NCI-H82 treated with DMSO at 0.1 percent for 48 hours (cell line): ENCODE data around the gene SCFD2.
A peak's percentile ranks its signal among the peaks of the same experiment; 100 is the strongest.
"Not testable (repeated sequence)": the region's sequence is repeated elsewhere in the genome, so short reads cannot be mapped to it uniquely, and the experiment has no call there.

Source experiments
- DNase-seq: peaks from one replicate; lab custom pipeline; 2025; ENCODE audit not compliant: unreplicated experiment; lab: John Stamatoyannopoulos, UW

Gene SCFD2

DNA sequence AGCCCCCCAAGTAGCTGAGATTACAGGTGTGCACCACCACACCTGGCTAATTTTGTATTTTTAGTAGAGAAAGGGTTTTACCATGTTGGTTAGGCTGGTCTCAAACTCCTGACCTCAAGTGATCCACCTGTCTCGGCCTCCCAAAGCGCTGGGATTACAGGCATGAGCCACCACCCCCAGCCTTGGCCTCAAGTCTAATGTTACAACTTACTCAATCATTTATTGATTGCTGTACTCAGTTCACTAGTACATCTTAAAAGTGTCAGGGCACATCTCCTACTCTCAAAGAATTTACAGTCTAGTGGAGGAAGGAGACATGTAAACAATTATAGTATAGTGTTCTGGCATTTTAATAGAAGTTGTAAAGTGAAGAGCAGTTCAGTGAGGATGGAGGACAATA is 19.5 kb downstream of the SCFD2 start:
- DNase-seq, result not testable (repeated sequence)

DNA sequence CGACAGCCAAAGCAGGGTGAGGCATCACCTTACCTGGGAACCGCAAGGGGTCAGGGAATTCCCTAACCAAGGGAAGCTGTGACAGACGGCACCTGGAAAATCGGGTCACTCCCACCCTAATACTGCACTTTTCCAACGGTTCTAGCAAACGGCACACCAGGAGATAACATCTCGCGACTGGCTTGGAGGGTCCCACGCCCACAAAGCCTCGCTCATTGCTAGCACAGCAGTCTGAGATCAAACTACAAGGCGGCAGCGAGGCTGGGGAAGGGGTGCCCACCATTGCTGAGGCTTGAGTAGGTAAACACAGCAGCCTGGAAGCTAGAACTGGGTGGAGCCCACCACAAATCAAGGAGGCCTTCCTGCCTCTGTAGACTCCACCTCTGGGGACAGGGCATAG is 25.7 kb downstream of the SCFD2 start:
- not testable (repeated sequence) for DNase-seq

DNA sequence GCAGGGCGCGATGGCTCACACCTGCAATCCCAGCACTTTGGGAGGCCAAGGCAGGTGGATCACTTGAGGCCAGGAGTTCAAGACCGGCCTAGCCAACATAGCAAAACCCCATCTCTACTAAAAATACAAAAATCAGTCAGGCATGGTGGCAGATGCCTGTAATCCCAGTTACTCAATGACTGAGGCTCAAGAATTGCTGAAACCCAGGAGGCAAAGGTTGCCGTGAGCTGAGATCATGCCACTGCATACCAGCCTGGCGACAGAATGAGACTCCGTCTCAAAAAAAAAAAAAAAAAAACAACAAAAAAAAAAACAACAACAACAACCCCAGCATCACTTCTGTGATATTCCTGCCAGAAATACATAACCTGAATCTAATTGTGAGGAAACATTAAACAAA is 30.9 kb downstream of the SCFD2 start:
- not testable (repeated sequence) for DNase-seq

DNA sequence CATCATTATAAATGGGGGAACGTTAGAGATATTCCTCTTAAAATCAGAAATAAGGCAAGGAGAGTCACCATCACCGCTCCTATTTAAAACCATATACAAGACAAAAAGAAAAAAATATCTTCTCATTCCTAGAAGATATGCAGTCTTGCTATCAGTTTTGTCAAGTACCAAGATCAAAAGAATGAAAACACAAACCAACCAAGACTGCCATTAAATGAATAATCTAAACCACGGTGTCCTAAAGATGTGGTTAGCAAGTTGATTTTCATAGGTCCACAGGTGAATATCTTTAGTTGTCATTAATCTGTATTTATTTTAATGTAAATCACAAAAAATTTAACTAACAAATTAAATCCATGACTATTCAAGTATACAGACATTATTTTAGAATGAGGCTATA is 39.3 kb downstream of the SCFD2 start:
- DNase-seq, result no peak

DNA sequence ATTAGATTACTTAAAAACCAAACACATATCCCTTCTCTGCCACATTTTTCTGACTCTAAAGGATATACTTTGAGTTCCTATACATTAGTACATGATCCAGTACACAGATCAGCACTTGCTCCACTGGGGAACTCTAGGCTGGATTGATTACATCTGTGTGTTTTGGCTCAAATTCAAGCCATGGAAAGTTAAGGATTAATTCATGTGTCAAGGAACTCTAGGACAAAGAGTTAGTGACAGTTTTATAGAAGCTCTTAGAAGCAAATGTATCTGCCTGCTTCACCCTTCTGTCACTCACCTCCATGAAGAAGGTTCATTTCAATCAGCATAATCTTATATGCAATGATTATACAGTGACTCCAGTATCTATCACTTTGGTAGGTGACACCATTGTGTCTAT is 43.2 kb downstream of the SCFD2 start:
- DNase-seq, result peak; percentile 3

DNA sequence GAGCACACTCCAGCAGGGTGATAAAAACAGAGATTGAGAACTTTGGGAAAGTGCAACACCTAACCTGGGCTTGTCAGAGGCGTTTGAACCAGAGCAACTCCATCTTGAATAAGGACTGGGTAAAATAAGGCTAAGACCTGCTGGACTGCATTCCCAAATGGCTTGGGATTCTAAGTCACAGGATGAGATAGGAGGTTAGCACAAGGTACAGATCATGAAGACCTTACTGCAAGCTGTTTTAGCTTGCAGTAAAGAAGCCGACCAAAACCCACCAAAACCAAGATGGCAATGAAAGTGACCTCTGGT is 43.9 kb downstream of the SCFD2 start:
- no peak for DNase-seq

DNA sequence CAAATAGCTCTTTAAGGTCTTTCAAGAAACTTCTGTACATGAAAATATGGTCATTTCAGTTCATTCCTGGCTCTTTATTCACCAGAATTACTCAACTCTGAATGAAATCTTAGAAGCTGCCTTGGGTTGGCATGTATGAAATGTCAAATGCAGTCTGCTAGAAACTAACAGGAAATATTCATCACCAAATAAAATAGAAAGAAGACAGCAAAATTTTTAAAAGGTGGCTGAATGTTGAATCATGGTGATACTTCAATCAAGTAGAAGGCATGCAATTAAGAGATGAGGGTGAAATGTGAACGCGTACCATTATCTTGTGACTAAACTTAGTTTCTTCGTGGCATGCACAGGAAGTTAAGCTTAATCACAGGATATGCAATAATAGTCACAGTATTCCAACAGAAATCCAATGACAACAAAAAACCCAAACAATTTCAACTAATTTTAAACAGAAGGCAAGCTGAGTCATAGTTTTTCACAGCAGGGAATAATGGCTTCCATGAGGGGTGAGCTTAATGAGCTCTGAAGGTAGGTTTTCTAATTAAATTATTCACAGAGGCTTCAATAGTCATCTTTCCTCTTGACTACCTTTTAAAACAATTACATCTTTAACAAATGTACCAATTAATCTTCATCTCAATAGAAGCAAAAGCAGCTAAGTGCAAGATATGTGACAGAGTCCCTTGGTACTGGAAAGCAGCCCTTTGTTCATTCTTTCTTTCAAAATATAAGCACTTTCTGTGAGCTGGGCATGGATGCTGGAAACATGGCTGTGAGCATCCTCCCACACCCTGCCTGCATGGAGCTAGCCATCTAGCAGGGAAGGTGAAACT is 44.5 kb downstream of the SCFD2 start:
- no peak for DNase-seq

DNA sequence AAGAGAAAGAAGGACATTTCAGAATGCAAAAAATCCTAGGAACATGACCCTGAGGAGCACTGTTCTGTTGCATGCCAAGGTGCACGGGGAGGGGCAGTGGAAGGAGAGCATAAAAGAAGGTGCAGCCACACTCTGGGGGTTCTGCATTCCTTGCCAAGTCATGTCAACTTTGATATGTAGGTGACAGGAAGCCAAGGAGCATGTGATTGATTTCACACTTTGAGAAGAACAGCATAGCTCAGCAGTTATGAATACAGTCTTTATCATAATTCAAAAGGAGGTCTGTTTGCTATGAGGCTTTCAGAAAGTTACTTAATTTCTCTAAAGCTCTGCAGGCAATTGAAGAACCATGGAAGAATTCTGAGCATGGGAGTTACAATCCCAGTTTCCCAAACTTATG is 50.6 kb downstream of the SCFD2 start:
- DNase-seq, result no peak

DNA sequence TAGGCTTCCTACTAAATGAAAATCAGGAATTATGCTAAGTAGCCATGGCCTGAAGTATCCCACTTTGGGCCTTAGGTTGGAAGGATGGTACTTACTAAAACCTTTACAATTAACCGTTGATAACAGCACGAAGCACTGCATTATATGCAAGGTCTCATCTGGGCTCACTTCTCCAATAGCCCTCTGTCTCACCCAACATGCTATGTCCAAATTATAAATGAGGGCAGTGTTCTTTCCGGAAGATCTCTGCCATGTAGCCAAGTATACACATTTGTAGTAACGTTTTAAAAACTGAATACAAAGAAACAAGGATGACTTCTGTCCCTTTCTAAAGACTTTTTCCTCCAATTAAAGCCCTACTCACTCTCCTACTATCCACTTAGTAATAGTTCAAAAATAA is 51.6 kb downstream of the SCFD2 start:
- no peak for DNase-seq

DNA sequence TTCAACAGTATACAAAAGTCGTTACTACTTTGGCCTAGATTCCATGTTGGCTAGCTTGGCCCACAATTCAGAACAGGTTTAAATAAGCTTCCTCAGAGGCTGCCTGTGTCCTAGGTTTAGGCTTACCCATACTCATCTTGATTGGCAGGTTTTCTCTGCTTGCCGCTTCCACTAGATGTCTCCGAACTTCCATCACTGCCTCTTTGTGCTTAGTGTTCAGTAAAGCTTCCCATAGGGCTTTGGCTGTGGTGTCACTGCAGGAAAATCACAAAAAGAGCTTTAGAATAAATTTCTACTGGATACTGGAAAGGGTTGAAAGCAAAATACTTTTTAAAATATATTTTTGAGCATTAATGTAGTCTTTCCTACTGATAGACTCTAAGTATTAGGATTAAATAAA is 52.4 kb downstream of the SCFD2 start:
- peak; percentile 18 for DNase-seq

DNA sequence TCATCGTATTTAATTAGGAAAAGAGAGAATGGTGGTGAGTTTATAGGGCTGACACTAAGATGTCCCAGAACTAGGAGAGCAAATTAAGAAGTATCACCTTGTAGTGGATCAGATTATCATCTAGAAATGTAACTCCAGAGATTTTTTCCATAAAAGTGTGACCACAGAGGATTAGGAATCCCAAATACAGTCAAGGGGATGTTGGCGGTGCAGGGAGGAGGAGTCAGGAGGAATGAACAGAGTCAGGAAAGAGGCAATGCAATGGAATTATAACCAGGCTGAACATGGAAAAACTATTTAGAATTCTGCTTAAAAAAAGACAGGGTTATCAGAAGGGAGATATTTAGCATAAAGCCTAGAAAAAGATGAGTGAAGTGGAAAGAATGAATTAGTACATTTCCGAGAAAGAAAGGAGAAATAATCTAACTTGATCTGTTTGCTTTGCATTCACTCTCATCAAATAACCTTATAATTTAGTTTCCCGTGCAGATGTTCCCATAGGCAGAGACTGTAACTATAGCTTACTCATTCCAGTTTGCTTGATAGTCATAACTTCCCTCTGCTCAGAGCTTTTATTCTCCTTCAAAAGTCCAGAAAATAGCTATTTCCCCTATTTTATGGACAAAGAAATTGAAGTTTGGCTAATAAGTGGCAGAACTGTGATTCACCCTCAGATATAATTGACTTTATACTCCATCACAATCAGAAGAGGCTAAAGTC is 56.4 kb downstream of the SCFD2 start:
- DNase-seq, result no peak

DNA sequence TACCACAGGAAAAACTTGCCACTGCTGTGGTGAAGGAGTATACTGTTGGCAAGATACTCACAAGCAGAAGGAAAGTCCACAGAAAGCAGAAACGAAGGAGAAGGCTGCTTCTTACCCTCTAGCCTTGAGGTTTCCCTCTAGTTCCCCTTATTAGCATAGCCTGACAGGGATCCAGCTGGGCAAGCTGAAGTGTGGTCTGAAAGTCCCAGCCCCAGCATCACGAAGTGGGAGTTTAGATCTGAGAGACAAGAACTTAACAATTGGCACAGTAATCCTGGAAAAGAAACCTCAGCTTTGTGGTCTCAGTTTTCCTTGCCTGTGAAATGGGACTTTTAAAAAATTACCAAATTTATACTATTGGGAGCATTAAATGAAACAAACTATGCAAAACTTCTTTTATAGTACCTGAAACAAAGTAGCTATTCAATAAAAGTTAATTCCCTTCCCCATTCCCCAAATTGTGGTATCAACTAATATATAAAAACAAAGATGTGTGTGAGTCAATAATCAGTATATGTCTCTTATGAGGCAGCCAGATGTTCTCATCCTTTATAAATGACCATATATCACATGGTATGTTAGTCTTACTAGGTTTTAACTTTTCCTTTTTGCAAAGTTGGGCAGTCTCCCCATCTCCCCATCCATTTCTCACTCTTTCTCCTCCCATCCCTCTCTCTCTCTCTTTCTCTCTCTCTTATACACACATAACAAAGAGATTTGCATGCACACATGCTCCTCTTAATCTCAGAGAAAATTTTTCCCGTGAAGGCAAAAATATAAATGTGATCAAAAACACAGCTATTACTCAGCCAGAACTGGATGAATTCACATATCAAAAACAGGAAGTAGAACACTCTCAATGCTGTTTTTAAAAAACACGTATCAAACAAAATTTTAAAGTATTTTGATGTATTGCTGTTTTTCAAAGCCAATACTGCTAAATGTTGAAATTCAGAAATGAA is 57.8 kb downstream of the SCFD2 start:
- DNase-seq, result no peak

DNA sequence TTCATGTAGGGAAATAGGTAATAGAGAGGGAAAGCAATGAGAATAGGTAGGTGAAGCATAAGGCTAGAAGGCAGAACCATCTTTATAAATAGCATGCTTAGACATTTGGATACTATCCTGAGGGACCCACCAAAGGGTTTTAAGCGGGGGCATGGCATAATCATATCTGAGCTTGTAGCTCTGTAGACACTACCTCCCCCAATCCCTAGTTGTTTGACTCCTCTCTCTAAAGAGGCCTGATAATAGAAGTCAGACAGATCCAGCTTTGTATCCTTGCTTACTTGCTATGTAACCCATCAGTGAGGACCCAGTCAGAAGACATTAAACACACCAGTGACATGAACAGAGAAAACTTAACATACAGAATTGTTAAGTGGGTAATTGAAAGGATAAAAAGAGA is 58.7 kb downstream of the SCFD2 start:
- no peak for DNase-seq

DNA sequence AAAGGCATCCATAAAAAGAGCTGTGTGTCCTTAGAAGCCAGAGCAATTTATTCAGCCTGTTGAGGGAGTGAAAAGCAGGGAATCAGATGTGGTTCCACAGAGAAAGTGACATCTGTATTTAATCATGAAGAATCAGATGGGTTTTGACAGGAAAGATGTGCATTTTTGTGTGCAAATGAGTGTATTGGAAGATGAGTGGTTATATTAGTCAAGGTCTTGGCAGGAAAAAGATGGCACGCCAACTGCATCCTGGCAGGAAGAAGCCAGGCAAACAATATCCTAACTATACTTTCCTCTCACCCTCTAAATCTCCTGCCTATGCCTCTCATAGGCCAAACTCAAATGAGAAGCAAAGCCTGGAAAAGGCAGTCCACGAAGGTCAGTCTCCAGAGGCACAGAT is 59.1 kb downstream of the SCFD2 start:
- DNase-seq, result no peak

DNA sequence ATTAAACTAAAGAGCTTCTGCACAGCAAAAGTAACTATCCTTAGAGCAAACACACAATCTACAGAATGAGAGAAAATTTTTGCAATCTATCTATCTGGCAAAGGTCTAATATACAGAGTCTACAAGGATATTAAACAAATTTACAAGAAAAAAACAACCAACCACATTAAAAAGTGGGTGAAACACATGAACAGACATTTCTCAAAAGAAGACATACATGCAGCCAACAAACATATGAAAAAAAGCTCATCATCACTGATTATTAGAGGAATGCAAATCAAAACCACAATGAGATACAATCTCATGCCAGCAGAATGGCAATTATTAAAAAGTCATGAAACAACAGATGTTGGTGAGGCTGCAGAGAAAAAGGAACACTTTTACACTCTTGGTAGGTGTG is 73.7 kb downstream of the SCFD2 start:
- not testable (repeated sequence) for DNase-seq

DNA sequence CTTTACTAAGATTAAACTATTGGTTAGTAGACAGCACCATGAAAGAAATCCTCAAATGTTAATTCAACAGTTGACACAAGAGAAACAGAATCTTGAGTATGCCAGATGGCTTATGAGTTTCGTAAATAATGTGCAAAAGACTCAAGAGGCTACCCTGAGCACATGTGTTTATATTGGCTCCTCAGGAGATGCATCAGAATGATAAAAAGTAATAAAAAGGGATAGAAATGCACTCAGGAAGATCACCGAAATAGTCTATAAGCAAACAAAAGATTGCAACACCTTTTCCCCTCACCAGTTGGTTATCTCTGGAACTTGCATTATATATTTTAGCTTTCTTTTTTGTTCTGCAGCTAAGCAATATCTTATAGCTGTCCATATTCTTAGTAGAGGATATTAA is 84.4 kb downstream of the SCFD2 start:
- no peak for DNase-seq

DNA sequence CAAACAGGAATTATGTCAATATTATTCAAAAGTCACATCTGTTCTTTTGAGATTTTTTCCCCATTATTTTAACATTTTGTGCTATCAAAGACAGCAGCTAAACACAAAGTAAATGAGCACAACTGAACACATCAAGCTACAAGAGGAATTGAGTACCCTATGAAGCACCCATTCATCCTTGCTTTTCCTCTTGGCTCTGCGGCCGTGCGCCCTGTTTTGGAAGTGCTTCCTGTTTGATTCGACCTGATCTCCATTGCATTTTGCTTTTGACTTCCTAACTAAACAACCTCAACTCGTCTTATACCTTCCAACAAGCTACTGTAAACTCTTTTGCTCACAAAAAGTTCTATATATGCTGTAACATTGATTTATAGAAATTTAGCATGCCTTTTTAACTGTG is 85.0 kb downstream of the SCFD2 start:
- DNase-seq, result no peak

DNA sequence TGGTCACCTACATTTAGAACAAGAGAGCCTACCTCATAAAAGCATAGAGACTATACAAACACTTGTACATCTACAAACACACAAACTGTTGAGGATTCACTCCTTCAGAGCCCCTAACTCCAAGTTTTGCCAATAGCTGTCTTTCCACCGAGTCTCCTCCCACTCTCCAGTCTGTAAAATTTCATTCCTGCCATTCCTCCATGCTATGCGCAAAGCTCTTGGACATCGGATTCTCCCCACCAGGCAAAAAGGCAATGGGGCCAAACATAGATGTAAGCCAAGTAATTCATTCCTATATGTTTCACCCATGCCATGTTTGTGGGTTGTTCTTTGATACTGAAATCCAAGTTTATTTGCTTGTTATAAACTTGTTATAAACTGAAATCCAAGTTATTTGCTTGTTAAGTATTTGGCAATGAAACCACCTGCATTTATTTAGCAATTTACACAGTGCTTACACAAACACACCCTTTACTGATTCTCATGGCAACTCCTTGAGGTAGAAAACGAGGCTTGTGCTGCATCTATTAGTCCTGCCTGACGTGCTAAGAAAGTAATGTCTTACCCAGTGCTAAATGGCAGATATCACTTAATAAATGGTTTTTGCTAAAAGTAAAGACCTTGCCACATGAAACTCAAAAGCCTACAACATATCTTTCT is 91.1 kb downstream of the SCFD2 start:
- DNase-seq, result no peak

DNA sequence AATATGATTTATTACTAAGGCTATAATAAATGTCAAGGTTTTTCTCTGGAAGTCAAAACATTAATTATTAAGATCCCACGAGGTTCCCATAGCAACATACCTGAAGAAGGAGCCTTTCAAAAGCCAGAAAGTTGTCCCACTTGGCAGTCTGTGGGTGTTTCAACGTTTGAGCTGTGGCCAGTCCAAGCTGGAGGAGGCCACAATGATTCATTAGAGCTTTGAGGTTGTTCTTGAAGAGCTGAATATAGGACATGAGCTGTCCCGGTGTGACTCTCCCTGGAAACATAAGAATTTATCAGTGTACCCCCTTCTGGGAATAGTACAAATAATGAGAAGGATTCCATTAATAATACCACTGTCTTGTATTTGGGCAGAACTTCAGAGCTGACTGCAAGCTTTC is 92.1 kb downstream of the SCFD2 start:
- DNase-seq, result no peak

DNA sequence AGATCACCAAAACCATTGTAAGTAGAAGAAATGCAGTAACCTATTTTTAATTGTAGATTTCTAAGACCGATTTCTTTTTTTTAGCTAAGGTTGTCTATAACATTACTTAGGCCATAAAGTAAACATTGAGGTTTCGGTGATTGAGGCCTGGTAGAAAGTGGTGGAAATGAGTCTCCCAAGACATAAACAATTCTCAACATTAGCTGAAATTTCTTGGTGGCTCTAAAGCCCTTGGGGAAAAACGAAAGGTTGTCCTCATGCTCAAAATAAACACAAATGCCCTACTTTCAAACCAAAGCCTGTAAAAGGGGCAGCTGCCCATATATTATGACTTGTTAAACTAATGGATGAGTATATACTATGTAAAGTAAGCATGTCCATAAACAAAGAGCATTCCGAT is 98.8 kb downstream of the SCFD2 start:
- no peak for DNase-seq

DNA sequence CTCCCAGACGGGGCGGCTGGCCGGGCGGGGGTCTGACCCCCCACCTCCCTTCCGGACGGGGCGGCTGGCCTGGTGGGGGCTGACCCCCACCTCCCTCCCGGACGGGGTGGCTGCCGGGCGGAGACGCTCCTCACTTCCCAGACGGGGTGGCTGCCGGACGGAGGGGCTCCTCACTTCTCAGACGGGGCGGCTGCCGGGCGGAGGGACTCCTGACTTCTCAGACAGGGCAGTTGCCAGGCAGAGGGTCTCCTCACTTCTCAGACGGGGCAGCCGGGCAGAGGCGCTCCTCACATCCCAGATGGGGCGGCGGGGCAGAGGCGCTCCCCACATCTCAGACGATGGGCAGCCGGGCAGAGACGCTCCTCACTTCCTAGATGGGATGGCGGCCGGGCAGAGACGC is 109.9 kb downstream of the SCFD2 start:
- not testable (repeated sequence) for DNase-seq
